Measurements from ENCODE around the gene ZNF3.

The ZNF3 gene

DNA sequence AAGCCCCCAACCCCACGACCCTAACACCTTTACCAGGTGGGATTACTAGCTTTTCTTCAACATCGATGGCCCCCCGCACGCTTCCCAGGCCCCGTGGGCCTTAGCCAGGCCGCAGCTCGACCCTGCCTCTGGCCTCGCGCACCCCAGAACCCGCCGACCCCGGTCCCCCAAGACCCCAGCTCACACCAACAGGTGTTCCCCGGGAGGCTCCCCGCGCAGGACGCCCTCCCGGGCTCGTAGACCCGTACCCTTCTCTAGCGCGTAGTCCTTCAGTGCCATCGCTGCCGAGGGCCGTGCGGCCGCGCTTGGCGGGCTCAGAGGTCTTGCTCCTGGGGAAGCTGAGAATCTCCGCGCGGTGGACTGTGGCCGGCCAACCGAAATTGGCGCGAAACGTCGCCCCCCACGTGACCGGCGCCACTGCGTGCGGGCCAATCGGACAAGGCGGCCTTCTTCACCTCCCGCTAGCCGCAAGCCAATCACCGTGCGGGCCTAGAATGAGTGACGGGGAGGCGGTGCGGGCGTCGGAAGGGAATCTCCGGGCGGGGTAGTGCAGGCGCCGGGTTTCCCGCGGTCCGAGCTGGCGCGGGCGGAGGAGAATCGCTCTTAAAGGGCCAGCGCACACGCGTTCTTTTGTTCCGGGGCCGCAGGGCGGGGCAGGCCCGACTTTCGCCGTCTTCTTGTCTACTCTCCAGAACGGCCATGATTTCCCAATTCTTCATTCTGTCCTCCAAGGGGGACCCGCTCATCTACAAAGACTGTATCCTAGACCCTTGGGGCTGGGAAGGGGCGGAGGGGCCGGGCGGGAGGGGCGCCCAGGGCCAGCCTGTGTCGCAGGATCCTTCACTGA is 19.7 kb upstream of the ZNF3 start, which contains the start of the genes AP4M1 and MCM7 (continued):
- TF ChIP-seq, protein P1, sequence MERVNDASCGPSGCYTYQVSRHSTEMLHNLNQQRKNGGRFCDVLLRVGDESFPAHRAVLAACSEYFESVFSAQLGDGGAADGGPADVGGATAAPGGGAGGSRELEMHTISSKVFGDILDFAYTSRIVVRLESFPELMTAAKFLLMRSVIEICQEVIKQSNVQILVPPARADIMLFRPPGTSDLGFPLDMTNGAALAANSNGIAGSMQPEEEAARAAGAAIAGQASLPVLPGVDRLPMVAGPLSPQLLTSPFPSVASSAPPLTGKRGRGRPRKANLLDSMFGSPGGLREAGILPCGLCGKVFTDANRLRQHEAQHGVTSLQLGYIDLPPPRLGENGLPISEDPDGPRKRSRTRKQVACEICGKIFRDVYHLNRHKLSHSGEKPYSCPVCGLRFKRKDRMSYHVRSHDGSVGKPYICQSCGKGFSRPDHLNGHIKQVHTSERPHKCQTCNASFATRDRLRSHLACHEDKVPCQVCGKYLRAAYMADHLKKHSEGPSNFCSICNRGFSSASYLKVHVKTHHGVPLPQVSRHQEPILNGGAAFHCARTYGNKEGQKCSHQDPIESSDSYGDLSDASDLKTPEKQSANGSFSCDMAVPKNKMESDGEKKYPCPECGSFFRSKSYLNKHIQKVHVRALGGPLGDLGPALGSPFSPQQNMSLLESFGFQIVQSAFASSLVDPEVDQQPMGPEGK (tag by site-specific recombination; IDR thresholded peaks at IDR 0.05), result no peak
- TF ChIP-seq ZNF324 (tag by site-specific recombination; IDR thresholded peaks at IDR 0.05) (peak; percentile 61; the same call in 1 of the 2 replicates), WT1 (tag by site-specific recombination; IDR thresholded peaks at IDR 0.05) (peak; percentile 59; the same call in 1 of the 2 replicates), ZNF239 (tag by site-specific recombination; IDR thresholded peaks at IDR 0.05) (0 out of 2 replicates have a peak, but pooled peaks have one; percentile 42), ZNF561 (tag by site-specific recombination; IDR thresholded peaks at IDR 0.05; ENCODE audit: borderline replicate concordance) (no peak), ZFHX2 (tag by site-specific recombination; conservative IDR thresholded peaks at IDR 0.05) (peak; percentile 62), ZNF214 (tag by site-specific recombination; IDR thresholded peaks at IDR 0.05; ENCODE audit: borderline replicate concordance) (no peak), ZNF76 (tag by site-specific recombination; IDR thresholded peaks at IDR 0.05; ENCODE audit: borderline replicate concordance, low read depth) (peak; percentile 73), ZEB2 (tag by site-specific recombination; IDR thresholded peaks at IDR 0.05) (peak; percentile 67), ZNF391 (tag by site-specific recombination; IDR thresholded peaks at IDR 0.05; ENCODE audit: borderline replicate concordance, low read depth) (0 out of 2 replicates have a peak, but pooled peaks have one; percentile 36), BCL11B (tag by site-specific recombination; IDR thresholded peaks at IDR 0.05; ENCODE audit: low read depth) (peak; percentile 94), SP3 (tag by site-specific recombination; IDR thresholded peaks at IDR 0.05) (peak; percentile 62), EGR2 (tag by site-specific recombination; IDR thresholded peaks at IDR 0.05; ENCODE audit: low read depth) (peak; percentile 39; the same call in 1 of the 2 replicates), SP7 (tag by site-specific recombination; IDR thresholded peaks at IDR 0.05) (peak; percentile 30)
- TF ChIP-seq, protein P2, sequence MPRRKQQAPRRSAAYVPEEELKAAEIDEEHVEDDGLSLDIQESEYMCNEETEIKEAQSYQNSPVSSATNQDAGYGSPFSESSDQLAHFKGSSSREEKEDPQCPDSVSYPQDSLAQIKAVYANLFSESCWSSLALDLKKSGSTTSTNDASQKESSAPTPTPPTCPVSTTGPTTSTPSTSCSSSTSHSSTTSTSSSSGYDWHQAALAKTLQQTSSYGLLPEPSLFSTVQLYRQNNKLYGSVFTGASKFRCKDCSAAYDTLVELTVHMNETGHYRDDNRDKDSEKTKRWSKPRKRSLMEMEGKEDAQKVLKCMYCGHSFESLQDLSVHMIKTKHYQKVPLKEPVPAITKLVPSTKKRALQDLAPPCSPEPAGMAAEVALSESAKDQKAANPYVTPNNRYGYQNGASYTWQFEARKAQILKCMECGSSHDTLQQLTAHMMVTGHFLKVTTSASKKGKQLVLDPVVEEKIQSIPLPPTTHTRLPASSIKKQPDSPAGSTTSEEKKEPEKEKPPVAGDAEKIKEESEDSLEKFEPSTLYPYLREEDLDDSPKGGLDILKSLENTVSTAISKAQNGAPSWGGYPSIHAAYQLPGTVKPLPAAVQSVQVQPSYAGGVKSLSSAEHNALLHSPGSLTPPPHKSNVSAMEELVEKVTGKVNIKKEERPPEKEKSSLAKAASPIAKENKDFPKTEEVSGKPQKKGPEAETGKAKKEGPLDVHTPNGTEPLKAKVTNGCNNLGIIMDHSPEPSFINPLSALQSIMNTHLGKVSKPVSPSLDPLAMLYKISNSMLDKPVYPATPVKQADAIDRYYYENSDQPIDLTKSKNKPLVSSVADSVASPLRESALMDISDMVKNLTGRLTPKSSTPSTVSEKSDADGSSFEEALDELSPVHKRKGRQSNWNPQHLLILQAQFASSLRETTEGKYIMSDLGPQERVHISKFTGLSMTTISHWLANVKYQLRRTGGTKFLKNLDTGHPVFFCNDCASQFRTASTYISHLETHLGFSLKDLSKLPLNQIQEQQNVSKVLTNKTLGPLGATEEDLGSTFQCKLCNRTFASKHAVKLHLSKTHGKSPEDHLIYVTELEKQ (tag by site-specific recombination; IDR thresholded peaks at IDR 0.05; ENCODE audit: borderline replicate concordance), result peak; percentile 96; the same call in 1 of the 2 replicates
- TF ChIP-seq, protein P3, sequence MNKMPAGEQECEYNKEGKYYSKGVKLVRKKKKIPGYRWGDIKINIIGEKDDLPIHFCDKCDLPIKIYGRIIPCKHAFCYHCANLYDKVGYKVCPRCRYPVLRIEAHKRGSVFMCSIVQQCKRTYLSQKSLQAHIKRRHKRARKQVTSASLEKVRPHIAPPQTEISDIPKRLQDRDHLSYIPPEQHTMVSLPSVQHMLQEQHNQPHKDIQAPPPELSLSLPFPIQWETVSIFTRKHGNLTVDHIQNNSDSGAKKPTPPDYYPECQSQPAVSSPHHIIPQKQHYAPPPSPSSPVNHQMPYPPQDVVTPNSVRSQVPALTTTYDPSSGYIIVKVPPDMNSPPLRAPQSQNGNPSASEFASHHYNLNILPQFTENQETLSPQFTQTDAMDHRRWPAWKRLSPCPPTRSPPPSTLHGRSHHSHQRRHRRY (tag by site-specific recombination; IDR thresholded peaks at IDR 0.05), result peak; percentile 72; the same call in 1 of the 2 replicates
- TF ChIP-seq, protein P4, sequence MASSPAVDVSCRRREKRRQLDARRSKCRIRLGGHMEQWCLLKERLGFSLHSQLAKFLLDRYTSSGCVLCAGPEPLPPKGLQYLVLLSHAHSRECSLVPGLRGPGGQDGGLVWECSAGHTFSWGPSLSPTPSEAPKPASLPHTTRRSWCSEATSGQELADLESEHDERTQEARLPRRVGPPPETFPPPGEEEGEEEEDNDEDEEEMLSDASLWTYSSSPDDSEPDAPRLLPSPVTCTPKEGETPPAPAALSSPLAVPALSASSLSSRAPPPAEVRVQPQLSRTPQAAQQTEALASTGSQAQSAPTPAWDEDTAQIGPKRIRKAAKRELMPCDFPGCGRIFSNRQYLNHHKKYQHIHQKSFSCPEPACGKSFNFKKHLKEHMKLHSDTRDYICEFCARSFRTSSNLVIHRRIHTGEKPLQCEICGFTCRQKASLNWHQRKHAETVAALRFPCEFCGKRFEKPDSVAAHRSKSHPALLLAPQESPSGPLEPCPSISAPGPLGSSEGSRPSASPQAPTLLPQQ (tag by site-specific recombination; IDR thresholded peaks at IDR 0.05), result no peak
- TF ChIP-seq, protein P5, sequence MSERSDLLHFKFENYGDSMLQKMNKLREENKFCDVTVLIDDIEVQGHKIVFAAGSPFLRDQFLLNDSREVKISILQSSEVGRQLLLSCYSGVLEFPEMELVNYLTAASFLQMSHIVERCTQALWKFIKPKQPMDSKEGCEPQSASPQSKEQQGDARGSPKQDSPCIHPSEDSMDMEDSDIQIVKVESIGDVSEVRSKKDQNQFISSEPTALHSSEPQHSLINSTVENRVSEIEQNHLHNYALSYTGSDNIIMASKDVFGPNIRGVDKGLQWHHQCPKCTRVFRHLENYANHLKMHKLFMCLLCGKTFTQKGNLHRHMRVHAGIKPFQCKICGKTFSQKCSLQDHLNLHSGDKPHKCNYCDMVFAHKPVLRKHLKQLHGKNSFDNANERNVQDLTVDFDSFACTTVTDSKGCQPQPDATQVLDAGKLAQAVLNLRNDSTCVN (tag by site-specific recombination; optimal IDR thresholded peaks at IDR 0.05), result peak; percentile 73
- TF ChIP-seq, protein P6, sequence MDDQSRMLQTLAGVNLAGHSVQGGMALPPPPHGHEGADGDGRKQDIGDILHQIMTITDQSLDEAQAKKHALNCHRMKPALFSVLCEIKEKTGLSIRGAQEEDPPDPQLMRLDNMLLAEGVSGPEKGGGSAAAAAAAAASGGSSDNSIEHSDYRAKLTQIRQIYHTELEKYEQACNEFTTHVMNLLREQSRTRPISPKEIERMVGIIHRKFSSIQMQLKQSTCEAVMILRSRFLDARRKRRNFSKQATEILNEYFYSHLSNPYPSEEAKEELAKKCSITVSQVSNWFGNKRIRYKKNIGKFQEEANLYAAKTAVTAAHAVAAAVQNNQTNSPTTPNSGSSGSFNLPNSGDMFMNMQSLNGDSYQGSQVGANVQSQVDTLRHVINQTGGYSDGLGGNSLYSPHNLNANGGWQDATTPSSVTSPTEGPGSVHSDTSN (CRISPR knock-in tag; IDR thresholded peaks at IDR 0.05), result peak; percentile 98

Measured in HEK293 (cell line).